Esophagus muscularis mucosa (tissue), 4 donors: ENCODE data around the gene HNRNPH3.

Source experiments
- CTCF ChIP-seq, 3 experiments: fragments of 200-600 bp in 2 of 3; fragments of 450-650 bp in 1 of 3; sonication (generic) in 2 of 3; IDR thresholded peaks; one replicate each; pipeline ENCODE4 v1.5.1; 2017 to 2019; ENCODE audit warnings: antibody characterized with exemption in 3 of 3, mild to moderate bottlenecking in 2 of 3, moderate library complexity in 1 of 3
- EP300 ChIP-seq: sonication (generic); formaldehyde crosslinking; IDR thresholded peaks from one replicate; pipeline ENCODE4 v1.6.1; 2017; ENCODE audit warnings: antibody characterized with exemption
- POLR2A ChIP-seq: fragments of 450-650 bp; IDR thresholded peaks from one replicate; pipeline ENCODE4 v1.6.1; 2017; ENCODE audit warnings: antibody characterized with exemption, moderate library complexity, mild to moderate bottlenecking, low read depth
- POLR2AphosphoS5 ChIP-seq, 2 donors: sonication (generic); formaldehyde crosslinking; IDR thresholded peaks; one replicate each; pipeline ENCODE4 v1.6.1; 2017; ENCODE audit warnings: antibody characterized with exemption in 2 of 2

- TF ChIP-seq CTCF (IDR thresholded peaks at IDR 0.05) (no peak), POLR2AphosphoS5 (IDR thresholded peaks at IDR 0.05) (no peak), POLR2A (no peak), EP300 (no peak)
Observed at GRCh38 chr10:68359189-68359588, 27.3 kb downstream of the HNRNPH3 start.
